HG03442 (cell line): ENCODE results near the gene KRT83.
A peak's percentile ranks its signal among the peaks of the same experiment; 100 is the strongest.
"Not testable (repeated sequence)": the region's sequence is repeated elsewhere in the genome, so short reads cannot be mapped to it uniquely, and the experiment has no call there.

Experiments used
- ATAC-seq: cut with Tn5 transposase; IDR thresholded peaks from one replicate; pipeline ENCODE4 v1.9.1; 2021; ENCODE audit warnings: mild to moderate bottlenecking, moderate library complexity; ENCODE audit not compliant: unreplicated experiment

The KRT83 gene

DNA sequence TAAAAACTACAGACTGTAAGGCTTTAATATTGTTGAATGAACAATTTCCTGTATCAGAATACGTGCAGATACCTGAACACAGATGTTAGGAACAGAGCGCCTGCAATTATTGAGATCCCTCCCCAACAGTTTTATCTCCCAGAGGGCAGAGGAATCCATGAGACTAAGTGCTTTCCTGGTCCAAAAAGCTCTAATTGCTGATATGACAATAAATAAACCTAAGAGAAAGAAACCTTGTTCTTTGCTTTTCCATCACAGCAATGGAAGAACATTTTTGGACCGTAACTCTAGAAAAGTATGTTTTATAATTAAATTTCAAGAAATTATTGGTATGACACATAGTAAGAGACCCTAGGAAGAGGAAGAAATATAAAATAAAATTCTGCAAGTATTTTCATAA is 13.0 kb upstream of the KRT83 start:
- no peak for ATAC-seq

DNA sequence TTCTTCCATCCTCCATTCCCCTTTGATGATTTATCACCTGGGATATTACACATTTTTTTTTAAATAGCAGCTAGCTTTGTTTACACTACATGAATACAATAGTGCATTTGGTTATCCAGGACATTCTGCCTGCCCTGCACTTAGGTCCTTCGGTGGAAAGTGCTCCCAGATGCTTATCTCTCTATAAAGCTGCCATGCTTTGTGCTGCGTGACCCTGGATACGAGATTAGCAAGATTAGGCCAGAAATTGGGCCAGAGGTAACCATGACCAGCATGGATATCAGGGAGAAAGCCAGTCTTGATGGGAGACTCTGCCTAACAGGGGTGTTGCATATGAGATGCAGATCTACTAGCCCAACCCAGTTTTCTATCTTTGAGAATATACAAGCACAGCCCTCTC is 12.1 kb upstream of the KRT83 start:
- no peak for ATAC-seq

DNA sequence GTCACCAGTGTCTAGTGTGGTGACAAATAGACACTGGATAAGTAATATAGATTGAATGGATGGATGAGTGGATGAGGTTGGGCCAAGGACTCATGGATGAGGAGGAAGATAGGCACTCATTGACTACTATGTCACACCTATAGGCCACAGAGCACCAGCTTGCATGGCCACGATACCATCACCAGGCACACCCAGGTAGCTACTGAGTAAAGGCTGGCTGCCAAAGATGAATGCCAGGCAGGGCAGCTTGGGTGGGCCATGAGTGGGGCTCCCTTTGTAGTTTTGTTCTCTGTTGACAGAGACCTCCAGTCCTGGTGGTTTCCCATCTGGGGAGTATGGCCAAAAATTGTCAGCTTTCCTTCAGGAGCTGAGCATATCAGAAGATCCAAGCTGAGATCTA is 11.2 kb upstream of the KRT83 start:
- ATAC-seq: no peak

GRCh38 chr12:52331833-52332232 is 10.6 kb upstream of the KRT83 start:
- no peak for ATAC-seq

DNA sequence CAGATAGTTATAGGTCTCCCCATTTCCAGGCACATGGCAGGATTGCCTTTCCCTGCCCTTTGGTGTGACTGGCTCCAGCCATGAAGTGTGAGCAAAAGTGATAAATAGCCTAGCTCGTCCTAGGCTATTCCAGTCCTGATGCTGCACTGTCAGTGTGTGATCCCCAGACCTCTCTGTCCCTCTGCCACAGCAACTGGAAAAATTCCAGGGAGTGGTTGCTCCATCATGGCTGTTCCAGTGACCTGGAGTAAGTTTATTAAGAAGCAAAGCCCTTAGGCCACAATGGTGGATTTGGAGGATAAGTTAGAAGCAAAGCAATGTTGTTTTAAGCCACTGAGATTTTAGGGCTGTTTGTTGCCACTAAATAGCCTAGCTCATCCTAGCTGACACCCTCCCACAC is 9.8 kb upstream of the KRT83 start:
- no peak for ATAC-seq

DNA sequence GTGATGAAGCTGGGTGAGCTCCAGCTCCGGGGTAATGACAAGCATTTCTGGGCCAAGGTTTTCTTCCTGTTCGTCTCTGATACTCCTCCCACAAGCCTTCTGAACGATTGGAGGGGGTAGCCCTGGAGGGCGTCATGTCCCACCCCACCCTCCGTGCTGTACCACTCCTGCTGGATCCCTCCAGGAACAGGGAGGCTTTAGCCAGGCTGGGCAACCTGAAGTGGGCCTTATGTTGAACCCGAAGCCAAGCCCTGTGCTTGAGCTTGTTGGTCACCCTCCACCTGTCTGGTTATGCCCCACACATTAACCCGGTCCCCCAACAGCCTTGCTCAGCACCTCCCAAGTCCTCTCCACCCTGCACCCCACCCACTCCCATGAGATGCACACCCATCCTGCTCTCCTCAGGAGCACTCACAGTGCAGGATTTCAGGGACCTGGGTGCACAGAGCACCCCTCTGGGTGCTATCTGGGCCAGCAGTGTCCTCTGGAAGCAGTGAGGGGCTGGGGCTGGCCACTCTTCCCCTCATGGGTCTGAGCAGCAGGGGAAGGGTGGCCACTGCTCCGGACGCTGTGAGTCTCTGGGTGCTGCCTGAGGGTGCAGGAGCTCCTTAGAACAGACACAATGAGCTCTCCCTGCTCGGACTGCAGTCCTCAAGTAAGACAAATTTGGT is 6.8 kb upstream of the KRT83 start:
- no peak for ATAC-seq

- ATAC-seq: peak; percentile 81
These were observed 6.0 kb upstream of the KRT83 start for GRCh38 chr12:52327052-52327829.

DNA sequence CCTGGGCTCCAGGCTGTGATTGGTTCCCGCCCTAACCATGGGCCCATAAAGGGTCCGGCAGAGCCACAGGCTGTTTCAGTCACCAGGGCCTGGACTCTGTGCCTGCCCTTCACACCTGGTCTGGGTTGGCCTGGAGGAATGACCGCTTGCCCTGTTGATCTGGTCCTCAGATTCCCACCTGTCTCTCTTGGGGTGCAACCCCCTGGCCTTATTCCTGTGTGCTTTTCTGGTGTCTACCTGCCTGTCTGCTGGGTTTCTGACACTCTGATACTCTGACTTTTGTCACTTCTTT is 2.9 kb upstream of the KRT83 start:
- no peak for ATAC-seq

GRCh38 chr12:52323416-52324152 is 2.4 kb upstream of the KRT83 start:
- ATAC-seq: no peak

- ATAC-seq: no peak
These were observed 1.8 kb upstream of the KRT83 start for GRCh38 chr12:52323001-52323400.

- ATAC-seq: no peak
These were observed 871 bp upstream of the KRT83 start for GRCh38 chr12:52322069-52322468.

DNA sequence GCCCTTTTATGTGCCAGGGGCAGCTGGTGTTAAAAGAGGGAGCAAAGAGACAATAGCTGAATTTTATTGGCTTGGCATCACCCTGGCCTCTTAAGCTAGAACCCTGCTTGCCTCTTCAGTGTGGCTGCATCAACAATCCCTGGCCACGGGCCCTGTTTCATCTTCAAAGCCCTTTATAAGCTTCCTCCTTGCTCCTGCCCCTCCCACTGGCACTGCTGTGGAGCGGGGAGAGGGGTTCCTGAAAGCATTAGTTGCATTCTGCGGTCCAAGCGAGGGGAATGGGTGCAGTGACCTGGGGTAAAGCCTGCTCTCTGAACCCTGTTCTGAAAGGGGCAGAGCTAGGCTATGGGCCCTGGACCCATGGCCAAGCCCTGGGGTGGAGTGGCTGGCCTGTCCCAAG is 220 bp upstream of the KRT83 start:
- no peak for ATAC-seq

- no peak for ATAC-seq
These were observed 2.1 kb downstream of the KRT83 start for GRCh38 chr12:52319097-52319496.

DNA sequence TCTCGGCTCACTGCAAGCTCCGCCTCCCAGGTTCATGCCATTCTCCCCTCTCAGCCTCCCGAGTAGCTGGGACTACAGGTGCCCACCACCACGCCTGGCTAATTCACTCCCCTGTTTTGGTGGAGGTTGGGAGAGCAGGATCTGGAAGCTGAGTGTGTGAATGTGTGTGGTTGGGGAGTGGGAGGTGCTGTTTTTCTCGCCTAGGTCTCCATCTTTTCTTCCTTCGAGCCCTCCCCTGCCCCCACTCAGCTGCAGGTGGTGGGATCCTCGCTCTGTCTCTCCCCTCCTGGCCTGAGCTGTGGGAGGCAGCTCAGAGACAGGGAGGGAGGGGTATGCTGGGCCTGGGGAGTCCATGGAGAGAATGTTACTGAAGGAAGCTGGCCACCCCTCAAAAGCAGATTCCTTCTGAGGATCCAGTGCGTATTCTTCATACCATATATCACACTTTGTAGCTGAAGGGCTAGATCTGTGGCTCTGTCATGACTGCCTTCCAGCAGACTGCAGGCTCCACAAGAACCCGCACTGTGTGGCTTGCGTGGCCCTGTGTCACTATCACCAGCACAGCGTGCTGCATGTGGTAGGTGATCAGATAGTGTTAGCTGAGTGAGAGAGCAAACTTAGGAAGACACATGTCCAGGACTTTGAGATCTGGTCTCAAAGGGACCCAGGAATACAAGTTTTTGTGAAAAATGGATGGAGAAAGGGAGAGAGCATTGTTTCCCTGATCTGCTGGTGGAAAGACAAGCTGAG is 2.8 kb downstream of the KRT83 start:
- no peak for ATAC-seq

DNA sequence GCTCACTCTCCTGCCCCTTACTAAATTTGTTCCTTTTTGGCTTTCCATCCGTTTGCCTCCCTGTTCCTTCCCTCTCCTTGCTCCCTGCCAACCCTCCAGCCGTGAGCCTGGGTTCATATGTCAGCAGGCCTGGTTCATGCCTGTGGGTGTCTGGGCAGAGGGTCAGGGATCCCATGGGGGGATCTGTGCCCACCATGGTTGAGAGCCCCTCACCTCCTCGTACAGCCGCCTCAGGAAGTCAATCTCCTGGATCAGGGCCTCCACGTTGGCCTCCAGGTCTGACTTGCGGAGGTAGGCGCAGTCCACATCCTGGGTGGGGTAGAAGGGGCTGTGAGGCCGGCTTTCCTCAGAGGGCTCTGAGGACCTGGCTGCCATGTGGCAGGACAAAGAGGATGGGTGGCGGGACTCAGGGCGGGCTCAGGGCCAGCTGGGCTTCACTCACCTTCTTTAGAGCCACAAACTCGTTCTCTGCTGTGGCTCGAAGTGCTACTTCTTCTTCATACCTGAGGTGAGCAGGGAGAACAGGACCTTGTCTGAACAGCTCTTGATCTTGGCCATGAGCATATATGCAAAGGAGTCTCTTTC is 3.6 kb downstream of the KRT83 start:
- no peak for ATAC-seq

- no peak for ATAC-seq
These were observed 4.5 kb downstream of the KRT83 start for GRCh38 chr12:52316701-52317100.

DNA sequence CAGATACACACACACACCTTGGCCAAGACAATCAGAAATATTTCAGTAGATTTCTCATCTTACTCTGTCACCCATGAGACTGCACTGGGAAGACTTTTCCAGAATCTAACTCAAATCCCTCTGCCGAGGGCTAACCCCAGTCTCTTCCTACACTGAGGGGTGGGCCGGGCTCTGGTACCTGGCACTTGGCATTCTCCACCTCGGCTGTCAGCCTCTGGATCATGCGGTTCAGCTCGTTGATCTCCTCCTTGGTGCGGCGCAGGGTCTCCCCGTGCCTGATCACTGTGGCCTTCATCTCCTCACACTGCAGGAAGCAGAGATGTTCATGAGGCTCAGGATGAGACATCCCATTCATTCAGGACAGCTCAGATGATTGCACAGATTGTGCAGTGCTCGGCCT is 4.9 kb downstream of the KRT83 start:
- ATAC-seq: no peak

GRCh38 chr12:52315721-52316120 is 5.5 kb downstream of the KRT83 start:
- not testable (repeated sequence) for ATAC-seq

DNA sequence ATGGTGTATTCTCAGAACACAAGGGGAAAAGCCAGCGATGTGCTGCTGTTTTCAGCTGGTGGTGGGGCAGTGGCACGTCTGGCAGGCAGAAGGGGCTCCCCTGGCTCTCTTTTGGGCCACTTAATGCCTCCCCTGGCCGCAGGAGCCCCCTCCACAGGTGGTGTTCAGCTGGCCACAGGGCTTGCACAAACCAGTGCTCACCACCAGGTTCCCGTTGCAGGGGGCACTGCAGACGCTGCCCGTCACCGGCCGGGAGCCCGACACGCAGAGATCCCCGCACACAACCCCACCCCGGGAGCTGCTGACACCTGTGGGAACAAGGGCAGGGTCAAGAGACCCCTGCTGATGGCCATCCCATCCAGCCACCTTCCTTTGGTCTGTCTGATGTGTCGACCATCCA is 6.7 kb downstream of the KRT83 start:
- ATAC-seq: no peak

- no peak for ATAC-seq
These were observed 7.3 kb downstream of the KRT83 start for GRCh38 chr12:52313926-52314325.

DNA sequence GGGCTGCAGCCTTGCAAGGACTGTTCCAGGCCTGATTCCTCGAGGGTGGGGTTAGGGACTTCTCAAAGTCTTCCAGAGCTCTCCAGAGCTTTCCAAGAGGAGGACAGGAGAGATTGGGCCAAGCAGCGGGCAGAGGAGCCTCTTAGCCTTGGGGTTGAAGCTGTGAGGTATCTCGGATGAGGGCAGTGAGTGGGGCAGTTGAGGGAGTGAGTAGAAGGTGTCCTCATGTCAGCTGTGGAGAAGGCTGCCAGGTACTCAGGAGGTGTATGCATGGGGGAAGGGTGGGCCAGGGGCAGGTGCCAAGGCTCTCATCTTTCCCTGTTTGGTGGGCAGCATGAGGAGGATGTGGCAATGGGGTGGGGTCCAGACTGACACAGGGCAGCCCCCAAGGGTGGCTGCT is 7.7 kb downstream of the KRT83 start:
- no peak for ATAC-seq
